ENCODE measurements around the gene ERLEC1. TPM values are rescaled to one million over a fixed set of nuclear protein-coding genes. Genes with fewer than 3 reads are reported as not detected.
"Not testable (repeated sequence)": the region's sequence is repeated elsewhere in the genome, so short reads cannot be mapped to it uniquely, and the experiment has no call there.

ERLEC1 gene
- total RNA-seq, 1 experiment from 2014 or later, result 35.7 TPM

DNA sequence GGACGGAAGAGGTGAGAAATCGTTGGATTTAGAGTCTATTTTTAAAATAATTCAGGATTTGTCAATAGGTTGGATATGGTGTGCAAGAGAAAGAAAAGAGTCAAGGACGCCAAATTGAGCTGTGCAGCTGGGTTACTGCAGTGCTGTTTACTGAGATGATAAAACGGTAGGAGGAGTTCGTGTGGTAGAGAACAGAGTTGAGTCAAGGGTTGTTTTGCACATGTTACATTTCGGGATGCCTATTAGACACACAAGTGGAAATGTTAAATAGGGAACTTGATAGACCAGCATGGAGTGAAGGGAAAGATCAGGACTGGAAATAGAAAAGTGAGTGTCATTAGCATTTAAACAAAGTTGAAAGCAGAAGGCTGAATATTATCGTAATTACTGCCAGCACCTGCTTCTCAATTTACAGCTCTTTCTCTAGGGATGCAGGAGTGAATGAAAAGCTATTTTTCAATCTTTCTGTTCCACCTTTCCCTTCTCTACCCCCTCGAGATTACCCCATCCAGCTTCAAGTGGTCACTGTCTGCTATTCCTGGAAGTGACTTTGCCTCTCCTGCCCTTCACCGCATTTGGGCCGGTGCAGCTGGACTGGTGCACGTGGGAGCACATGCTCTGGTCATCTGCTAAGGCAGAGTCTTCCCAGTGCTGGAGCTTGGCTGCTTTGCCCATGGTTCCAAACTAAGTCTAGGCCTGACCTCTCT is 42.6 kb downstream of the ERLEC1 start:
- CTCF ChIA-PET, result no interaction called here
- no peak for DNase-seq

DNA sequence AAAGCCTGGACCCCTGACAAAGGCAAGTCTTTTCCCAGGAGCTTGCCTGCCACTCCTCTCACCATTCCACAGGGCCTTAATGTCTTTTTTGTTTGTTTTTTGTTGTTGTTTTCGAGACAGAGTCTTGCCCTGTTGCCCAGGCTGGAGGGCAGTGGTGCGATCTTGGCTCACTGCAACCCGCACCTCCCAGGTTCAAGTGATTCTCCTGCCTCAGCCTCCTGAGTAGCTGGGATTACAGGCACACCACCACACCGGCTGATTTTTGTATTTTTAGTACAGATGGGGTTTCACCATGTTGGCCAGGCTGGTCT is 43.1 kb downstream of the ERLEC1 start:
- POLR2A ChIA-PET (ENCODE audit: unreplicated experiment), result not testable (repeated sequence)

More for the DNA sequence above, 42.6 kb downstream of the ERLEC1 start:
- peaks cover 9% of the 10 kb centered on the region; the same call in 1 of the 2 replicates for H3F3A ChIP-seq (ENCODE audit: insufficient read depth, low read depth)
- TF ChIP-seq EZH2 (IDR thresholded peaks at IDR 0.05; ENCODE audit: low read depth), result no peak
- no peak for TF ChIP-seq CTCF (conservative IDR thresholded peaks at IDR 0.05)
- H3K9me3 ChIP-seq (ENCODE audit: insufficient read depth, low read depth), result no peaks in the 10 kb centered on the region
- intact Hi-C loops (cut with micrococcal nuclease; ENCODE audit: unreplicated experiment), result no loop called here
- no peaks in the 10 kb centered on the region for H3K27me3 ChIP-seq (ENCODE audit: insufficient read depth, low read depth)
- no peaks in the 10 kb centered on the region for H3K36me3 ChIP-seq (ENCODE audit: low read depth)
- H3K4me1 ChIP-seq (replicated peaks; ENCODE audit: insufficient read depth), result no peaks in the 10 kb centered on the region
- no peaks in the 10 kb centered on the region; the same call in 1 of the 2 replicates for H4K20me1 ChIP-seq (ENCODE audit: insufficient read depth)
- no peaks in the 10 kb centered on the region for H3K9me2 ChIP-seq (ENCODE audit: insufficient read depth)
- no peak overlapping the region for H2AFZ ChIP-seq
- H3K4me2 ChIP-seq, result no peak overlapping the region
- no TSS peak for BruUV-seq (replicated peaks)
- no peaks in the 10 kb centered on the region for H3K79me2 ChIP-seq (ENCODE audit: low read depth)
- no peak overlapping the region for H3K4me3 ChIP-seq
- no peak overlapping the region for H3K27ac ChIP-seq
- POLR2A ChIA-PET (ENCODE audit: unreplicated experiment), result no interaction called here

GRCh38 chr2:53840580-53840979 is 53.7 kb downstream of the ERLEC1 start:
- TF ChIP-seq EZH2 (IDR thresholded peaks at IDR 0.05; ENCODE audit: low read depth) (no peak), CTCF (conservative IDR thresholded peaks at IDR 0.05) (no peak)
- H3K4me1 ChIP-seq (replicated peaks; ENCODE audit: insufficient read depth), result no peaks in the 10 kb centered on the region
- no peaks in the 10 kb centered on the region for H3K9me2 ChIP-seq (ENCODE audit: insufficient read depth)
- H2AFZ ChIP-seq, result no peak overlapping the region
- no peak overlapping the region for H3K4me3 ChIP-seq
- H3K36me3 ChIP-seq (ENCODE audit: low read depth), result no peaks in the 10 kb centered on the region
- H3K4me2 ChIP-seq, result no peak overlapping the region
- no TSS peak for BruUV-seq (replicated peaks)
- peaks cover 8% of the 10 kb centered on the region; the same call in 1 of the 2 replicates for H3F3A ChIP-seq (ENCODE audit: insufficient read depth, low read depth)
- intact Hi-C loops (cut with micrococcal nuclease; ENCODE audit: unreplicated experiment), result no loop called here
- no peak for DNase-seq
- H4K20me1 ChIP-seq (ENCODE audit: insufficient read depth), result no peaks in the 10 kb centered on the region
- no peaks in the 10 kb centered on the region for H3K9me3 ChIP-seq (ENCODE audit: insufficient read depth, low read depth)
- no peak overlapping the region for H3K27ac ChIP-seq
- no peaks in the 10 kb centered on the region for H3K27me3 ChIP-seq (ENCODE audit: insufficient read depth, low read depth)
- ChIA-PET POLR2A (ENCODE audit: unreplicated experiment) (no interaction called here), CTCF (no interaction called here)
- no peaks in the 10 kb centered on the region for H3K79me2 ChIP-seq (ENCODE audit: low read depth)

More for the DNA sequence above, 43.1 kb downstream of the ERLEC1 start:
- H3K9me2 ChIP-seq (ENCODE audit: insufficient read depth); H3K4me3 ChIP-seq; H3K4me1 ChIP-seq (replicated peaks; ENCODE audit: insufficient read depth); H2AFZ ChIP-seq; H4K20me1 ChIP-seq (ENCODE audit: insufficient read depth); intact Hi-C loops (cut with micrococcal nuclease; ENCODE audit: unreplicated experiment); H3K4me2 ChIP-seq; H3F3A ChIP-seq (ENCODE audit: insufficient read depth, low read depth); DNase-seq; CTCF ChIA-PET; BruUV-seq (replicated peaks); H3K27ac ChIP-seq; H3K79me2 ChIP-seq (ENCODE audit: low read depth); H3K9me3 ChIP-seq (ENCODE audit: insufficient read depth, low read depth); H3K27me3 ChIP-seq (ENCODE audit: insufficient read depth, low read depth); H3K36me3 ChIP-seq (ENCODE audit: low read depth): not testable (repeated sequence)

GRCh38 chr2:53841651-53842050 is 54.8 kb downstream of the ERLEC1 start:
- H4K20me1 ChIP-seq (ENCODE audit: insufficient read depth); H3K4me3 ChIP-seq; H3F3A ChIP-seq (ENCODE audit: insufficient read depth, low read depth); H3K27ac ChIP-seq; intact Hi-C loops (cut with micrococcal nuclease; ENCODE audit: unreplicated experiment); POLR2A ChIA-PET (ENCODE audit: unreplicated experiment); H3K9me3 ChIP-seq (ENCODE audit: insufficient read depth, low read depth); H3K79me2 ChIP-seq (ENCODE audit: low read depth); BruUV-seq (replicated peaks); H3K27me3 ChIP-seq (ENCODE audit: insufficient read depth, low read depth); H3K9me2 ChIP-seq (ENCODE audit: insufficient read depth); H2AFZ ChIP-seq; DNase-seq; H3K4me2 ChIP-seq; H3K4me1 ChIP-seq (replicated peaks; ENCODE audit: insufficient read depth); H3K36me3 ChIP-seq (ENCODE audit: low read depth): not testable (repeated sequence)
- CTCF ChIA-PET, result interaction anchor here (0.6 kb wide), 1 partner anchor 24 kb away, joined by 3 read pairs; no protein-coding TSS in a partner anchor

Measured in PC-9 (cell line).